Smooth muscle cell (in vitro differentiated cells): ENCODE measurements around the gene OLA1. TPM values are rescaled to one million over a fixed set of nuclear protein-coding genes. Genes with fewer than 3 reads are reported as not detected.

Experiments
- DNase-seq: peaks from one replicate; lab custom pipeline; 2025; ENCODE audit not compliant: unreplicated experiment; lab: John Stamatoyannopoulos, UW
- H2AFZ ChIP-seq: fragments of 200-600 bp; sonication (generic); 2 replicates; pipeline ENCODE4 v1.6.0; 2016; ENCODE audit warnings: antibody characterized with exemption, low read depth, mild to moderate bottlenecking
- H3F3A ChIP-seq: fragments of 200-600 bp; sonication (generic); 2 replicates; pipeline ENCODE4 v1.6.0; 2017; ENCODE audit warnings: antibody characterized with exemption, low read depth
- H3K27ac ChIP-seq: fragments of 200-600 bp; sonication (generic); 2 replicates; pipeline ENCODE4 v1.5.1; 2016; ENCODE audit warnings: low read depth, mild to moderate bottlenecking
- H3K27me3 ChIP-seq: fragments of 200-600 bp; sonication (generic); 2 replicates; pipeline ENCODE4 v1.6.1; 2016; ENCODE audit warnings: low read depth, mild to moderate bottlenecking
- H3K36me3 ChIP-seq: fragments of 200-600 bp; sonication (generic); 2 replicates; pipeline ENCODE4 v1.5.1; 2016; ENCODE audit warnings: low read depth
- H3K4me1 ChIP-seq: fragments of 200-600 bp; sonication (generic); 2 replicates; pipeline ENCODE4 v1.5.1; 2016; ENCODE audit warnings: low read depth
- H3K4me2 ChIP-seq: fragments of 200-600 bp; sonication (generic); 2 replicates; pipeline ENCODE4 v1.6.0; 2016; ENCODE audit warnings: mild to moderate bottlenecking
- H3K4me3 ChIP-seq: fragments of 200-600 bp; sonication (generic); 2 replicates; pipeline ENCODE4 v1.5.1; 2016; ENCODE audit warnings: mild to moderate bottlenecking
- H3K79me2 ChIP-seq: fragments of 200-600 bp; sonication (generic); 2 replicates; pipeline ENCODE4 v1.6.0; 2016; ENCODE audit warnings: low read depth, mild to moderate bottlenecking
- H3K9ac ChIP-seq: fragments of 200-600 bp; sonication (generic); 2 replicates; pipeline ENCODE4 v1.6.0; 2016; ENCODE audit warnings: low read depth
- H3K9me3 ChIP-seq: fragments of 200-600 bp; sonication (generic); replicated peaks from 2 replicates; pipeline ENCODE4 v1.5.1; 2016; ENCODE audit warnings: low read depth
- H4K20me1 ChIP-seq: fragments of 200-600 bp; sonication (generic); 2 replicates; pipeline ENCODE4 v1.6.0; 2016; ENCODE audit warnings: low read depth
- WGBS: methylation state at CpG from one replicate; pipeline ENCODE4 v1.1.7; 2016; ENCODE audit warnings: low lambda C conversion rate; 5-methylcytosine and 5-hydroxymethylcytosine counted together
- polyA plus RNA-seq: library from polyadenylated mRNA; unstranded; fragments of >200 nt; fragmentation: Nextera tagmentation; extraction: Ambion mirVana; gene quantifications from 2 replicates; pipeline ENCODE4 v1.2.1, GENCODE V29; 2016
- total RNA-seq: library from RNA; depleted of rRNA; stranded (reverse); fragments of >200 nt; gene quantifications from 2 replicates; pipeline ENCODE4 v1.2.3, GENCODE V29; 2014
- TF ChIP-seq, protein P1 (sequence below): fragments of 200-600 bp; sonication (generic); IDR thresholded peaks from 2 replicates; pipeline ENCODE4 v1.5.1; 2017; ENCODE audit warnings: borderline replicate concordance, mild to moderate bottlenecking, antibody characterized with exemption; ENCODE audit not compliant: insufficient read depth, poor library complexity, severe bottlenecking

Gene OLA1
- total and polyA plus RNA-seq, 2 experiments from 2014 or later: 59.6 to 76.0 TPM

DNA sequence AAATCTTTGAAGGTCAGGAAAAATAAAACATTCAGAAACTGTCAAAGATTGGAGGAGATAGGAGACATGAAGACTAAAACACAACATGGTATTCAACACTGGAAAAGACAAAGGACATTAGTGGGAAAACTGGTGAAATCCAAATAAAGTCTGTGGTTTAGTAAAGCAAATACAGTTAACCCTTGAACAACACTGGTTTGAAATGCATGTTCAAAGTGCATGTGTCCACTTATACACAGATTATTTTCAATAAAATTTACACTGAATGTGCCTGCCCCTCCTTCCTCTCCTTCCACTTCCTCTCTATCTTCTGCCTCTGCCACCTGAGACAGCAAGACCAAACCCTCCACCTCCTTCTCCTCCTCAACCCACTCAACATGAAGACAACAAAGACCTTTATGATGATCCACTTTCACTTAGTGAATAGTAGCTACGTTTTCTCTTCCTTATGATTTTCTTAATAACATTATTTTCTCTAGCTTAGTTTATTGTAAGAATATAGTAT is 14.5 kb downstream of the OLA1 start:
- peaks cover 96% of the 10 kb centered on the region for H4K20me1 ChIP-seq
- H3K27me3 ChIP-seq: no peaks in the 10 kb centered on the region
- no peak overlapping the region for H3K4me3 ChIP-seq
- peaks cover 9% of the 10 kb centered on the region for H3F3A ChIP-seq
- H3K9me3 ChIP-seq: no peaks in the 10 kb centered on the region
- TF ChIP-seq, protein P1, sequence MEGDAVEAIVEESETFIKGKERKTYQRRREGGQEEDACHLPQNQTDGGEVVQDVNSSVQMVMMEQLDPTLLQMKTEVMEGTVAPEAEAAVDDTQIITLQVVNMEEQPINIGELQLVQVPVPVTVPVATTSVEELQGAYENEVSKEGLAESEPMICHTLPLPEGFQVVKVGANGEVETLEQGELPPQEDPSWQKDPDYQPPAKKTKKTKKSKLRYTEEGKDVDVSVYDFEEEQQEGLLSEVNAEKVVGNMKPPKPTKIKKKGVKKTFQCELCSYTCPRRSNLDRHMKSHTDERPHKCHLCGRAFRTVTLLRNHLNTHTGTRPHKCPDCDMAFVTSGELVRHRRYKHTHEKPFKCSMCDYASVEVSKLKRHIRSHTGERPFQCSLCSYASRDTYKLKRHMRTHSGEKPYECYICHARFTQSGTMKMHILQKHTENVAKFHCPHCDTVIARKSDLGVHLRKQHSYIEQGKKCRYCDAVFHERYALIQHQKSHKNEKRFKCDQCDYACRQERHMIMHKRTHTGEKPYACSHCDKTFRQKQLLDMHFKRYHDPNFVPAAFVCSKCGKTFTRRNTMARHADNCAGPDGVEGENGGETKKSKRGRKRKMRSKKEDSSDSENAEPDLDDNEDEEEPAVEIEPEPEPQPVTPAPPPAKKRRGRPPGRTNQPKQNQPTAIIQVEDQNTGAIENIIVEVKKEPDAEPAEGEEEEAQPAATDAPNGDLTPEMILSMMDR: no peak
- H3K4me2 ChIP-seq: no peak overlapping the region
- 92% methylated on average over 1 of the region's 1 CpG for WGBS
- peaks cover 1% of the 10 kb centered on the region for H3K36me3 ChIP-seq
- H2AFZ ChIP-seq: no peak overlapping the region
- peaks cover 14% of the 10 kb centered on the region for H3K4me1 ChIP-seq
- H3K9ac ChIP-seq: no peak overlapping the region
- DNase-seq: no peak
- H3K79me2 ChIP-seq: peaks cover 78% of the 10 kb centered on the region
- H3K27ac ChIP-seq: no peak overlapping the region

DNA sequence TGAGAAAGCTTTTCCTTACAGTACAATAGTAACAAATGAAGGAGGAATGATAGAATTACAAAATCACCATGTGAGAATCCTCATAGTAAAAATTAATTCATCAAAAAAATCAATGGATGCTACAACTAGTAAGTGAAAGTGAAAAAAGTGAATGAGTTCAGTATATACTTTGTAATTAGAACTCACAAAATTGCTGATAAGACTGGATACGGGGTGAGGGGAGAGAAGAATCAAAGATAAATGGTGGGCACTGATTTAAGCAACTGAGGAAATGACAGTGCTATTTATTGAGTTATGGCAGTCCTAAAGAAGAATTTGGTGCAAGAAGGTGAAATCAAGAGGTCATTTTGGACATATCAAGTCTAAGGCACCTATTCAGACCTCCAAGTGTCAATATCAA is 20.6 kb downstream of the OLA1 start:
- Histone ChIP-seq H3K4me1 (no peaks in the 10 kb centered on the region), H3K4me3 (no peak overlapping the region), H3K4me2 (no peak overlapping the region), H3K9me3 (no peaks in the 10 kb centered on the region), H3F3A (no peaks in the 10 kb centered on the region), H3K36me3 (peaks cover 8% of the 10 kb centered on the region), H4K20me1 (peaks cover 43% of the 10 kb centered on the region), H3K9ac (no peak overlapping the region), H3K27ac (no peak overlapping the region), H3K27me3 (no peaks in the 10 kb centered on the region), H3K79me2 (peaks cover 27% of the 10 kb centered on the region), H2AFZ (no peak overlapping the region)
- no peak for DNase-seq
- WGBS: 97% methylated on average over 1 of the region's 1 CpG
- TF ChIP-seq, protein P1: no peak

- Histone ChIP-seq H3K4me2 (no peak overlapping the region), H3K4me1 (no peaks in the 10 kb centered on the region), H4K20me1 (peaks cover 24% of the 10 kb centered on the region), H2AFZ (no peak overlapping the region), H3K4me3 (no peak overlapping the region), H3K27ac (no peak overlapping the region), H3K9ac (no peak overlapping the region), H3K9me3 (no peaks in the 10 kb centered on the region), H3K36me3 (peaks cover 11% of the 10 kb centered on the region), H3K27me3 (no peaks in the 10 kb centered on the region), H3K79me2 (peaks cover 9% of the 10 kb centered on the region), H3F3A (no peaks in the 10 kb centered on the region)
- WGBS: 96% methylated on average over 7 of the region's 7 CpGs
- DNase-seq: no peak
- TF ChIP-seq, protein P1: no peak
These were observed 23.6 kb downstream of the OLA1 start for GRCh38 chr2:174224665-174225288.

DNA sequence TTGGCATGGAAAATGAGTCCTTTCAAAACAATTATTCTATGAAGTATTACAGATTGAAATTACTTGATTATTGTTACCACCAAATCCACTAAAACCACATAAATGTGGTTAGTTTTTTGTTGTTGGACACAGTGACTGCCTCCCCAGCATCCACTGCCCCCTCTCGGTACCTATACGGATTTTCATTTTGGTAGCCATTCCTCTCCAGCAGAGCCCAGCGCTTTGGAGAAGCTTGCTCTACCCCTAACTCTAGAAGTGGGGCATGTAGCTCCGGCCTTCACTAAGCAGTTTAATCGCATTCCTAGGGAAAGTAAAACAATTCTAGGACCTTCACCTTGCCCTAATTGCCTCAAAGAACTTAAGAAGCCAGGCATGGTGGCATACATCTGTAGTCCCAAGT is 24.2 kb downstream of the OLA1 start:
- no peak for DNase-seq
- H3K4me2 ChIP-seq: no peak overlapping the region
- no peak overlapping the region for H3K9ac ChIP-seq
- no peaks in the 10 kb centered on the region for H3K27me3 ChIP-seq
- peaks cover 24% of the 10 kb centered on the region for H4K20me1 ChIP-seq
- H3K36me3 ChIP-seq: peaks cover 11% of the 10 kb centered on the region
- WGBS: 91% methylated on average over 5 of the region's 5 CpGs
- H3K4me1 ChIP-seq: no peaks in the 10 kb centered on the region
- no peak overlapping the region for H3K27ac ChIP-seq
- H3K4me3 ChIP-seq: no peak overlapping the region
- no peaks in the 10 kb centered on the region for H3F3A ChIP-seq
- TF ChIP-seq, protein P1: no peak
- H3K79me2 ChIP-seq: peaks cover 9% of the 10 kb centered on the region
- no peak overlapping the region for H2AFZ ChIP-seq
- H3K9me3 ChIP-seq: no peaks in the 10 kb centered on the region
